Bone marrow (tissue), 2 donors: ENCODE measurements around the gene TMEM30B.
"Not testable (repeated sequence)": the region's sequence is repeated elsewhere in the genome, so short reads cannot be mapped to it uniquely, and the experiment has no call there.

Source experiments
- DNase-seq, 2 donors: peaks; one replicate each; lab custom pipeline; 2025; lab: John Stamatoyannopoulos, UW

Gene TMEM30B

GRCh38 chr14:61266436-61266835 is 14.7 kb downstream of the TMEM30B start:
- DNase-seq, result no peak

DNA sequence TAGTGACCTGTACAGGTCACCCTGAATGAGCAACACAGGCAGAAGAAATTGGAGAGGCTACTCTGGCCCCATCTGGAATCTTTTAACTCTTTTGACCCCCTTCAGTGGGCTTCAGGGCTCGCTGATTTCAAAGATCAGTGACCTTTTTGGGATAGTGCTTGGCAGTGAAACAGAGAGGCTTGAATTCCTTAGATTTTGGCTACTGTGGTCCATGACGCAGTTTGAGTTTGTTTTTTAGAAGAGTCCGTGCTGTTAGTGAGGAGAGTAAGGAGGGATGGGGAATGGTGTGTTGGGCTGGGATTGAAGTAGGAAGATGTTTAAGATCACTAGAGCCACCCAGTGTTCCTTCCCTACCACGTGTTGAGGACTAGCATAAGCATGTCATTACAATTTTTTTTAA is 16.5 kb downstream of the TMEM30B start:
- DNase-seq, result no peak

GRCh38 chr14:61264010-61264571 is 17.0 kb downstream of the TMEM30B start:
- no peak for DNase-seq

DNA sequence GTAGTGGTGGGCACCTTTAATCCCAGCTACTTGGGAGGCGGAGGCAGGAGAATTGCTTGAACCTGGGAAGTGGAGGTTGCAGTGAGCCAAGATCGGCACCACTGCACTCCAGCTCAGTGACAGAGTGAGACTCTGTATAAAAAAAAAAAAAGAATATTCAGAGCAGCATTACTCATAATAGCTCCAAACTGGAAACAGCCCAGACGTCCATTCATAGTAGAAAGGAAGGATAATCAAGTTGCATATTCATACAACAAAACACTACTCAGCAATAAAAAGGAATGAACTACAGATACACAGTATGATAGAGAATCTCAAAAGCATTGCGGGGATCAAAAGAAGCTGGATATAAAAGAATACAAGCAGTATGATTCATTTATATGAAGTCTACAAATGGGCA is 19.1 kb downstream of the TMEM30B start:
- no peak for DNase-seq

- DNase-seq, result no peak
These were observed 20.0 kb downstream of the TMEM30B start for GRCh38 chr14:61260939-61261776.

DNA sequence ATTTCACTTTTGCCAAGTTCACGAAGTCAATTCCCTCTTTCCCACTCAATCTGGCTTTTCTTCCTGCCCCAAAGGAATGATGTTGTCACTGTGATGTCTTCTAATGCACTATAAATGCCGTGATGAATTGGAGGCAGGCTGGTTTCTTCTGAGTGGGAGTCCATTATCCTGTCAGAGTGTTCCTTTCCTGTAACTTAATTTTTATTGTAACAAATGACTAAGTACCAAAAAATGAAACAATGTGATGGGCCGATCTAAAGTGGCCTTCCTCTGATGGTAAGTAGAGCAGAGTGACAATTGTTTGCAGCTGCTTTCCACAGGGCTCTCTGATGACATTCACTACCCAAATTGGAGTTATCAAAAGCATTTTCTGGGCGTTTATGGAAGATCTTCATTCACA is 22.2 kb downstream of the TMEM30B start:
- DNase-seq, result no peak

DNA sequence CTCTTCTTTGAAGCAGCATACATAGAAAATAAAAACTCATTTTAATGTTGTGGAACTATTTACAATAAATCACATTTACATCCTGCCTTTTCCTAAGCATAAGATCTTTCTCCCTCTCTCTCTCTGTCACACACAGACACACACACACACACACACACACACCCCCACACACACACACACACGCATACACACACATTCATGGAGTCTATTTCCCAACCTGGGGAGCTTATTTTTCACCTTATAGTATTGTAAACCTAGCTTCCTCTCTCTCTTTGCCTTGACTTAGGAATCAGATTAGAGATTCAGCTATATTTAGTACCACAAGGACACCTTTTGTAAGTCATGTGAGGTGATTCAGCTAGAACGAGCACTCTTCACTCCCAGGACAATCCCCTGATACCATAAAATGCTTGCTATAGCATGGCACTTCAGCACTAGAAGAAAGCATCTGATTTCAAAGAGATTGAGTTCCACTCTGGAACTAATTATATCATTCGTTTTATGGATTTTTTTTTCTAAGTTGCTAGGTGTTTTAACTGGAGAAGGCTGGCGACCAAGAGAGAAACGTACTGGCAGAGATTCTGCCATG is 23.6 kb downstream of the TMEM30B start:
- DNase-seq, result no peak

GRCh38 chr14:61256826-61257468 is 24.2 kb downstream of the TMEM30B start:
- DNase-seq, result no peak

- DNase-seq, result no peak
These were observed 25.2 kb downstream of the TMEM30B start for GRCh38 chr14:61255968-61256367.

GRCh38 chr14:61254808-61255526 is 26.2 kb downstream of the TMEM30B start:
- no peak for DNase-seq

GRCh38 chr14:61253064-61253738 is 27.9 kb downstream of the TMEM30B start:
- DNase-seq, result peak in 1 of 2 donors; percentile 5

GRCh38 chr14:61252369-61253063 is 28.6 kb downstream of the TMEM30B start:
- peak; percentile 6 to 65 for DNase-seq

DNA sequence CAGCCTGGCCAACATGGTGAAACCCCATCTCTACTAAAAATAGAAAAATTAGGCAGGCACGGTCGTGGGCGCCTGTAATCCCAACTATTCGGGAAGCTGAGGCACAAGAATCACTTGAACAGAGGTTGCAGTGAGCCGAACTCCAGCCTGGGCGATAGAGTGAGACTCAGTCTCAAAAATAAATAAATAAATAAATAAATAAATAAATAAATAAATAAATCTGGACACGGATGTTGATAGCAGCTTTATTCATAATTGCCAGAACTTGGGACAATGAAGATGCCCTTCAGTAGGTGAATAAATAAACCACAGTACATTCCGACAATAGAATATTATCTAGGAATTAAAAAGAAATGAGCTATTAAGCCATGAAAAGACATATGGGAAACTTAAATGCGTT is 31.1 kb downstream of the TMEM30B start:
- DNase-seq, result no peak

DNA sequence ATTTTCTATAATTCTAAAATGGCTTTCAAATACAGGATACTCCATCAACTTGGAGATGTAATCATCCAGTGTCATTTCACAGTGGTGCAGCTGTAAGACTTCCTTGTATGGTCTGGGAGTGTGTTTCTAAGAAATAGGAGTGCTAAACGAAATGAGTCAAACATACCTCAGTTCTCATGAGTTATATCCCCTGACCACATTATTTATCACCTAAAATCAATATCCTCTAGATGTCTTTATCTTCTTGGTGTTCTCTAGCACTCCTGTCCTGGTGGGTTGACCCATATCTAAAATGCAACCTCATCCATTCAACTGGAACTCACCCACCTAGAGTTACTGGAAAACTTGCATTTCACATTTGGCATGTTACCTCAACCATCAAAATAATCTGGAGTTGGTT is 33.2 kb downstream of the TMEM30B start:
- DNase-seq, result no peak

- DNase-seq, result no peak
These were observed 34.4 kb downstream of the TMEM30B start for GRCh38 chr14:61246721-61247120.

DNA sequence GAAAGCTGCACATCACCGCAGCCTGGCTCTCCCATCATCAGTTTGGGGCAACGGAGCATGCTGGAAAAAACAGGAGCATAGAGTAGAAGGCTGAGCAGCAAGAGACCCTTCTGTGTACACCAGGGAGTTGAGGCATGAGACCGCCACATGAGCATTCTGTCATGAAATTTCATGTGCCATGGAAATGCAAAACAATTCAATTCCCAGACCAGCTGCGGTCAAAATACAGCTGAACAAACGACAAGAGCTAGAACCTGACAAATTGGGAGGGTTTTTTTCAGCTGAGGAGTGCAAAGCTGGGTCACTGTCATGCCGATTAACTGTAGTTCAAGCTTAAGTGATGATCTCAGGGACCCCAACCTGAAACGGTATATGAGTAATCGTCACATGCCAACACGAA is 37.1 kb downstream of the TMEM30B start:
- DNase-seq, result no peak

DNA sequence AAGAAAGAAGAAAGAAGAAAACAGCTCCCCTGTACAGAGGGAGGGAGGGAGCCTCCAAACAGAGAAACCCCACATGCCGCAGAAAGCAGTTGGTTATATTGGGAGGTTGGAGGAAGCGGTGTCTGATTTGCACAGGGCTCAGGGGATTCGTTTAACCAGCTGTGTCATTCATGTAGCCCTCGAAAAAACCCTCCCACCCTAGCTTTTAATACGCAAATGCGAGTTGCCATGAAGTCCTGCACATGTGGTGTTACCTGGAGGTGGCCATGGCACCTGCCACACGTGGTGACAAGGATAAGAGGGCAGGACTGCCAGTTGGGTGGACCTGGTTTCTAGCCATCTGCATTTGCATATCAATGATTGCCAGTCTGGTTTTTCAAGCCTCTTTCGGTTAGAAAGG is 40.9 kb downstream of the TMEM30B start:
- no peak for DNase-seq

- DNase-seq, result not testable (repeated sequence)
These were observed 41.9 kb downstream of the TMEM30B start for GRCh38 chr14:61239285-61239684.

GRCh38 chr14:61238611-61239245 is 42.4 kb downstream of the TMEM30B start:
- no peak for DNase-seq

GRCh38 chr14:61234215-61234916 is 46.8 kb downstream of the TMEM30B start:
- DNase-seq, result no peak
